ENCODE data around the gene MGST2. TPM values are rescaled to one million over a fixed set of nuclear protein-coding genes. Genes with fewer than 3 reads are reported as not detected.

MGST2 gene
- total RNA-seq, 2 donors from 2014 or later = 23.4 to 44.1 TPM

DNA sequence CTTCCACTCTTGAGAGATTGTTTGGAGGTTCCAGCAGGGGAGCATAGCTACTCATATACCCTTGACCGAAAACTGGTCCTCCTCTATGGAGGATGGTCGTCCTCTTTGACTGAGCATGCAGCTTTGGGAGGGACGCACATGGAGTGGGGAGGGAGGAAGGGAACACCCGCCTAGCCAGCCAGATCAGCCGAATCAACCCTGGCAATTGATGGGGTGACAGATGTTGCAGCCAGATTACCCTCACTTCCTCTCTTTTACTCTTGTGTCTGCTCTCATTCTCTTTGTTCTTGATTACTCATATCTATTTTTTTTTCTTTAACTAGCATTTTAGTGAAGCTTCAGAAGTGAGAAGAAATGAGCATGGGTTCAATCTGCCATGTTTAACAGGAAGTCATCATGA lies 19.6 kb downstream of the MGST2 start:
- no peak for ATAC-seq

DNA sequence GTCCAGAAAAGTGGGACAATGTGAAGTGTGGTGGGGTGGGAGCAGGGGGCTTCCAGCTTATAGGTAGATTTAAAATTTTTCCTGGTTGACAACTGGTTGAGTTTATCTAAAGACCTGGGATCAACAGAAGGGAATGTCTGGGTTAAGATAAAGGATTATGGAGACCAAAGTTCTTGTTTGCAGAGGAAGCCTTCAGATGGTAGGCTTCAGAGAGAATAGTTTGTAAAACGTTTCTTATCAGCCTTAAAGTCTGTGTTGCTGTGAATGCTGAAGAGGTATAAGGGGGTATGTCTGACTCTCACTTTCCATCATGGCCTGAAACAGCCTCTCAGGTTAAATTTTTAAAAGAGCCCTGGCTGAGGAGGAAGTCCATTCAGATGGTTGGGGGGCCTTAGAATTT lies 20.5 kb downstream of the MGST2 start:
- intact Hi-C loops (cut with DNase I) = no loop called here
- H3K27ac ChIP-seq = no peak overlapping the region
- WGBS, 2 donors = 24 to 41% methylated on average over 1 of the region's 1 CpG

More for the DNA sequence above, 19.6 kb downstream of the MGST2 start:
- TF ChIP-seq, protein P1, sequence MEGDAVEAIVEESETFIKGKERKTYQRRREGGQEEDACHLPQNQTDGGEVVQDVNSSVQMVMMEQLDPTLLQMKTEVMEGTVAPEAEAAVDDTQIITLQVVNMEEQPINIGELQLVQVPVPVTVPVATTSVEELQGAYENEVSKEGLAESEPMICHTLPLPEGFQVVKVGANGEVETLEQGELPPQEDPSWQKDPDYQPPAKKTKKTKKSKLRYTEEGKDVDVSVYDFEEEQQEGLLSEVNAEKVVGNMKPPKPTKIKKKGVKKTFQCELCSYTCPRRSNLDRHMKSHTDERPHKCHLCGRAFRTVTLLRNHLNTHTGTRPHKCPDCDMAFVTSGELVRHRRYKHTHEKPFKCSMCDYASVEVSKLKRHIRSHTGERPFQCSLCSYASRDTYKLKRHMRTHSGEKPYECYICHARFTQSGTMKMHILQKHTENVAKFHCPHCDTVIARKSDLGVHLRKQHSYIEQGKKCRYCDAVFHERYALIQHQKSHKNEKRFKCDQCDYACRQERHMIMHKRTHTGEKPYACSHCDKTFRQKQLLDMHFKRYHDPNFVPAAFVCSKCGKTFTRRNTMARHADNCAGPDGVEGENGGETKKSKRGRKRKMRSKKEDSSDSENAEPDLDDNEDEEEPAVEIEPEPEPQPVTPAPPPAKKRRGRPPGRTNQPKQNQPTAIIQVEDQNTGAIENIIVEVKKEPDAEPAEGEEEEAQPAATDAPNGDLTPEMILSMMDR (IDR thresholded peaks at IDR 0.05) = no peak
- TF ChIP-seq POLR2A (IDR thresholded peaks at IDR 0.05) = no peak
- Histone ChIP-seq H3K4me1 (peaks cover 13% of the 10 kb centered on the region), H3K36me3 (replicated peaks in 1 of 2; ENCODE audit: insufficient read depth in 1 of 2, low read depth in 2 of 2) (no peaks in the 10 kb centered on the region), H3K27ac (no peak overlapping the region), H3K27me3 (no peaks in the 10 kb centered on the region), H3K4me3 (no peak overlapping the region), H3K9me3 (no peaks in the 10 kb centered on the region)
- no peak for DNase-seq
- intact Hi-C loops (cut with DNase I) = no loop called here
- 88 to 98% methylated on average over 5 of the region's 5 CpGs for WGBS, 2 donors

DNA sequence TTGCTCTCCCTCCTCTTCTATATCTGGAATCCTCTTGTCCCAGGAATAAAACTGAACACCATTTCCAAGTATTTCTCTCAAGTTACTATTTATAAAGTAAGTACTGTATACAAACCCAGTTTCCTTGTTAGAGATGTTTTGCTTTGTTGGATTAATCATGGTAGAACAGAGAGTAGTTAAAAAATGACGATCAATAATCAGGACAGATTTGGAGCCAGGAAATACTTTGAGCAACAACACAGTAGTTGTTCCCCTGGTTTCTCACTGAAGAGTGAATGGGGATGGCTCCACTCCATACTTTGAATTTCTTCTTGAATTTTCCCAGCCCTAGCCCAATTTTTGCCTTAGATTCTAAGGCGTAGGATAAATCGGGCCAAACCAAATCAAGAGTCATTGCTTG lies 21.4 kb downstream of the MGST2 start:
- ATAC-seq (no peak), DNase-seq (no peak)
- H3K4me3 ChIP-seq = no peak overlapping the region
- WGBS, 2 donors = 61 to 79% methylated on average over 3 of the region's 3 CpGs
- no peaks in the 10 kb centered on the region for H3K9me3 ChIP-seq
- intact Hi-C loops (cut with DNase I) = no loop called here
- H3K4me1 ChIP-seq = peaks cover 18% of the 10 kb centered on the region
- H3K27ac ChIP-seq = peak overlapping the region in 3 of 4 donors; percentile 7 to 54 (median 31)
- TF ChIP-seq POLR2A (IDR thresholded peaks at IDR 0.05) = no peak
- TF ChIP-seq, protein P1 (IDR thresholded peaks at IDR 0.05) = no peak
- no peaks in the 10 kb centered on the region for H3K36me3 ChIP-seq (replicated peaks in 1 of 2; ENCODE audit: insufficient read depth in 1 of 2, low read depth in 2 of 2)
- no peaks in the 10 kb centered on the region for H3K27me3 ChIP-seq

More for the DNA sequence above, 20.5 kb downstream of the MGST2 start:
- H3K4me1 ChIP-seq = peaks cover 13% of the 10 kb centered on the region
- no peaks in the 10 kb centered on the region for H3K27me3 ChIP-seq
- H3K36me3 ChIP-seq (replicated peaks in 1 of 2; ENCODE audit: insufficient read depth in 1 of 2, low read depth in 2 of 2) = no peaks in the 10 kb centered on the region
- TF ChIP-seq POLR2A (IDR thresholded peaks at IDR 0.05) = no peak
- TF ChIP-seq, protein P1 (IDR thresholded peaks at IDR 0.05) = no peak
- H3K9me3 ChIP-seq = no peaks in the 10 kb centered on the region
- DNase-seq (no peak), ATAC-seq (no peak)
- no peak overlapping the region for H3K4me3 ChIP-seq

DNA sequence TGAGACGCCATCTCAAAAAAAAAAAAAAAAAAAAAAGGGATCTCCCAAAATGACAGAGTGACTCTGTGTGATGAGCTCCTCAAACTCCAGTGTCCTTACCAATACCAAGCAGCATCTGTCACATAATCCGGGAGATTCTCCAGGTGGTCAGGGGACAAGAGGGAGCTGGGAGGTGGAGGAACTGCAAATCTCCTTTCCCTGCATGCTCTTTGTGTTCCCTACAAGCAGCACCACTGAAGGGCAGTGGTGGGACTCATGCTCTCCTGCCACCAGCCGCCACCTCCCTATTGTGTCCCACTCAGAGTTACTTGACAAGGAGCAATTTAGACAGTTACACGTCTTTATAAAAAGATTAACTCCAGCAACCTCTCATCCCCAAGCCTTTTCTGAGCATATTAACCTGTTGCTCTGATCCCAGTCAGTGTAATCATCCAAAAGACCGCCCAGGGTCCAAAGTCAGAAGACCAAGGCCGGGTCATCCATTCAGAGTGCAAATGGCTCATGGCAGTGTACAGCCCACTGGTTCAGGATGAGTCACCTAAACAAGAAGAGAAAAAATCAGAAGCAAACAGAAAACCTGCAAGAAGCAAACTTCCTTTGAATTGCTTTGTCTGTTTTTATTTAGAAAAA lies 23.6 kb downstream of the MGST2 start:
- no peaks in the 10 kb centered on the region for H3K27me3 ChIP-seq
- 82 to 89% methylated on average over 6 of the region's 6 CpGs for WGBS, 2 donors
- no peak overlapping the region for H3K27ac ChIP-seq
- H3K9me3 ChIP-seq = no peaks in the 10 kb centered on the region
- H3K36me3 ChIP-seq (replicated peaks in 1 of 2; ENCODE audit: insufficient read depth in 1 of 2, low read depth in 2 of 2) = no peaks in the 10 kb centered on the region
- TF ChIP-seq, protein P1 (IDR thresholded peaks at IDR 0.05) = no peak
- TF ChIP-seq POLR2A (IDR thresholded peaks at IDR 0.05) = no peak
- peaks cover 29% of the 10 kb centered on the region for H3K4me1 ChIP-seq
- ATAC-seq = no peak
- intact Hi-C loops (cut with DNase I) = no loop called here
- DNase-seq = no peak
- H3K4me3 ChIP-seq = no peak overlapping the region

DNA sequence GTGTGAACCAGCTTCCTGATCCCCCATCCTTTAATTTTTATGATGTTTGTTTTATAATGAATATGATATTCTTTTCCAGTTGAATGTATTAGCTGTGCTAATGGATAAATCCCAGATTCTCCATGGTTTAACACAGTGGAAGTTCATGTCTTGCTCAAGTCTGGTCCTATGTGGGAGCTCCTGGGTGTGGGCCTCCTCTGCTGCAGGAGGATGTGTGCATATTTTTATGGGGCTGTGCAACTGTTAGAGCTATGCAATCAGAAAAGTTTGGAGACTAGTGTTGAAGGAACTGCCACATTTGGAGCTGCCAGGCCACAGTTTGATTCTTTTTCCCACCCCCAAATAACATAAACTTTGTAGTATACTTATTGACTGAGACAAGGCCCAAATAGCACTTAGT lies 24.8 kb downstream of the MGST2 start:
- ATAC-seq = no peak
- H3K9me3 ChIP-seq = no peaks in the 10 kb centered on the region
- no peak for DNase-seq
- no peak overlapping the region for H3K4me3 ChIP-seq
- H3K27ac ChIP-seq = no peak overlapping the region
- TF ChIP-seq POLR2A (IDR thresholded peaks at IDR 0.05) = no peak
- TF ChIP-seq, protein P1 (IDR thresholded peaks at IDR 0.05) = no peak
- H3K36me3 ChIP-seq (replicated peaks in 1 of 2; ENCODE audit: insufficient read depth in 1 of 2, low read depth in 2 of 2) = no peaks in the 10 kb centered on the region
- intact Hi-C loops (cut with DNase I) = no loop called here
- H3K4me1 ChIP-seq = peaks cover 29% of the 10 kb centered on the region
- H3K27me3 ChIP-seq = no peaks in the 10 kb centered on the region

Data from body of pancreas (tissue), 4 donors.